ENCODE data around the gene SDS. TPM values are rescaled to one million over a fixed set of nuclear protein-coding genes. Genes with fewer than 3 reads are reported as not detected.

Gene SDS
- total and polyA plus RNA-seq, 2 of the 8 experiments (the other 6 are each of a cell fraction or from before 2014, with no cell fraction given): 0.21 TPM; not detected in 1

DNA sequence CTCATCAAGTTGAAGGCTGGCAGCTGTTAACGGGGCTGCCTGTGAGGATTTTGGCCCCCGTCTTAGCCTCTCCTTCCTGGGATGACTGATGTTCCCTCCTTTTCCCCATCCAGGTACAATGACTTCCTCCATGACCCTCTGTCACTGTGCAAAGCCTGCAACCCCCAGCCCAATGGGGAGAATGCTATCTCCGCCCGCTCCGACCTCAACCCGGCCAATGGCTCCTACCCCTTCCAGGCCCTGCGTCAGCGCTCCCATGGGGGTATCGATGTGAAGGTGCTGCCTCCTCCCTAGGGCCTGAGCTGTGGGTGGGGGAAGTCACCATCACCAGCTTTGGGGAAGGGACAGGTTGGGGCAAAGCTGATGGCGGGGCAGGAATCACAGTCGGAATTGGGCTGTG is 16.1 kb downstream of the SDS start:
- Histone ChIP-seq H3K4me2 (ENCODE audit: insufficient read depth in 1 of 2, low read depth in 2 of 2, low read length in 2 of 2) (no peak overlapping the region), H4K5ac (ENCODE audit: insufficient read length, low read depth, low read length) (no peak overlapping the region), H3K27me3 (replicated peaks in 1 of 4; ENCODE audit: control insufficient read depth in 3 of 4, extremely low read depth in 1 of 4, insufficient read depth in 3 of 4, low read length in 3 of 4) (no peaks in the 10 kb centered on the region), H4K8ac (ENCODE audit: extremely low read depth, insufficient read depth, low read length) (no peak overlapping the region), H3K36me3 (ENCODE audit: control insufficient read depth in 2 of 4, insufficient read depth in 4 of 4, low read length in 3 of 4) (peaks cover 0 to 8% (median 4%) of the 10 kb centered on the region in 4 experiments; a peak in 6 of 8 replicates), H3K14ac (ENCODE audit: insufficient read length) (no peak overlapping the region), H3K79me1 (ENCODE audit: low read depth, low read length) (no peaks in the 10 kb centered on the region), H3K56ac (replicated peaks; ENCODE audit: insufficient read length, low read depth, low read length) (no peak overlapping the region), H3K23me2 (ENCODE audit: low read depth, low read length) (peaks cover 12% of the 10 kb centered on the region; the same call in 1 of the 2 replicates), H3K9ac (replicated peaks in 1 of 4; ENCODE audit: extremely low read depth in 1 of 4, low read depth in 3 of 4, low read length in 3 of 4) (no peak overlapping the region), H2AK5ac (ENCODE audit: low read depth, low read length) (no peak overlapping the region), H3K27ac (ENCODE audit: low read depth, low read length) (no peak overlapping the region), H2BK15ac (ENCODE audit: low read length) (no peak overlapping the region), H2BK5ac (ENCODE audit: low read depth, low read length) (no peak overlapping the region), H4K20me1 (replicated peaks in 1 of 2; ENCODE audit: control insufficient read depth in 1 of 2, insufficient read depth in 2 of 2, low read length in 2 of 2) (peaks cover 0 to 5% of the 10 kb centered on the region in 2 experiments), H3K4me1 (replicated peaks in 1 of 4; ENCODE audit: control insufficient read depth in 3 of 4, insufficient read depth in 4 of 4, low read length in 3 of 4) (no peaks in the 10 kb centered on the region), H3K4ac (replicated peaks; ENCODE audit: insufficient read length, low read depth, low read length) (no peak overlapping the region), H4K91ac (replicated peaks; ENCODE audit: insufficient read length, low read length) (no peak overlapping the region), H2BK12ac (ENCODE audit: low read depth, low read length) (no peak overlapping the region), H2BK120ac (replicated peaks; ENCODE audit: low read depth, low read length) (no peak overlapping the region), H3K9me3 (ENCODE audit: insufficient read depth in 2 of 2, low read depth in 1 of 2, low read length in 1 of 2) (no peaks in the 10 kb centered on the region), H3K23ac (ENCODE audit: insufficient read length) (no peak overlapping the region), H3K4me3 (ENCODE audit: extremely low read depth in 1 of 4, insufficient read depth in 2 of 4, low read depth in 3 of 4, low read length in 4 of 4) (no peak overlapping the region), H2BK20ac (ENCODE audit: low read length) (no peak overlapping the region), H3K18ac (ENCODE audit: extremely low read depth, low read length) (no peak overlapping the region), H2AFZ (ENCODE audit: low read length) (no peak overlapping the region), H3K79me2 (ENCODE audit: control insufficient read depth in 1 of 2, insufficient read depth in 2 of 2, low read length in 2 of 2) (no peaks in the 10 kb centered on the region)
- POLR2A ChIA-PET (ENCODE audit: partially characterized antibody): interaction anchor here (0.8 kb wide), 1 partner anchor 140 kb away, joined by 3 read pairs; no protein-coding TSS in a partner anchor
- CTCF ChIA-PET (ENCODE audit: partially characterized antibody): interaction anchor here (1.3 kb wide), 2 partner anchors 13 to 171 kb away, joined by 3 read pairs; no protein-coding TSS in a partner anchor
- FAIRE-seq (no peak), DNase-seq (ENCODE audit: low read depth in 1 of 2, low spot score in 2 of 2) (no peak)
- 96% methylated on average over 11 of the region's 11 CpGs; no CpG with 5 or more reads in 1 of the 2 experiments for WGBS, 2 experiments (ENCODE audit: extremely low coverage in 1 of 2, insufficient coverage in 1 of 2, insufficient read length in 1 of 2, insufficient replicate concordance in 2 of 2, low coverage in 1 of 2, low lambda C conversion rate in 2 of 2, missing lambda C conversion rate in 1 of 2)
- TF ChIP-seq NRF1 (IDR thresholded peaks at IDR 0.05; ENCODE audit: low read depth, low read length): no peak
- no peak for TF ChIP-seq KDM1A (IDR thresholded peaks at IDR 0.05; ENCODE audit: borderline replicate concordance, low read length)
- no peak for TF ChIP-seq CREB1 (IDR thresholded peaks at IDR 0.05)
- TF ChIP-seq SP2 (IDR thresholded peaks at IDR 0.05; ENCODE audit: low read length): no peak
- no peak for TF ChIP-seq EP300 (IDR thresholded peaks at IDR 0.05; ENCODE audit: borderline replicate concordance in 1 of 2, low read depth in 2 of 2, low read length in 2 of 2)
- no peak for TF ChIP-seq SAP30 (IDR thresholded peaks at IDR 0.05; ENCODE audit: insufficient read depth, insufficient replicate concordance, low read length)
- TF ChIP-seq EGR1 (IDR thresholded peaks at IDR 0.05; ENCODE audit: borderline replicate concordance, low read depth, low read length): no peak
- no peak for TF ChIP-seq EZH2 (IDR thresholded peaks at IDR 0.05; ENCODE audit: low read depth, low read length, severe bottlenecking)
- no peak for TF ChIP-seq KDM5A (IDR thresholded peaks at IDR 0.05; ENCODE audit: low read length)
- TF ChIP-seq BCL11A (IDR thresholded peaks at IDR 0.05; ENCODE audit: low read depth in 2 of 2, low read length in 2 of 2): no peak
- no peak for TF ChIP-seq SP1 (IDR thresholded peaks at IDR 0.05; ENCODE audit: low read depth, low read length)
